Tibial artery (tissue), 4 donors: ENCODE results near the gene NUCB1.
"Not testable (repeated sequence)": the region's sequence is repeated elsewhere in the genome, so short reads cannot be mapped to it uniquely, and the experiment has no call there.

Experiments used
- DNase-seq, 2 donors: peaks; one replicate each; pipeline ENCODE4 v3.0.0-alpha.2; 2019
- H3K27ac ChIP-seq, 2 donors: fragments of 200-600 bp; sonication (generic) in 1 of 2; 1 replicate in 1 of 2; 2 replicates in 1 of 2; pipeline ENCODE4 v1.5.1; 2018 to 2019; ENCODE audit warnings: mild to moderate bottlenecking in 1 of 2
- H3K27me3 ChIP-seq, 2 donors: fragments of 200-600 bp; sonication (generic) in 1 of 2; one replicate each; pipeline versions ENCODE4 v1.5.1 to v1.6.0; 2016 to 2019
- H3K36me3 ChIP-seq, 3 donors: fragments of 200-600 bp; sonication (generic) in 2 of 3; one replicate each; pipeline ENCODE4 v1.5.1; 2016 to 2019; ENCODE audit warnings: mild to moderate bottlenecking in 2 of 3
- H3K4me1 ChIP-seq, 4 donors: fragments of 200-600 bp; sonication (generic) in 2 of 4; 1 replicate in 3 of 4; 2 replicates in 1 of 4; pipeline ENCODE4 v1.5.1; 2016 to 2019
- H3K4me3 ChIP-seq, 2 donors: fragments of 200-600 bp; sonication (generic) in 1 of 2; 1 replicate in 1 of 2; 2 replicates in 1 of 2; pipeline ENCODE4 v1.5.1; 2018 to 2019; ENCODE audit warnings: mild to moderate bottlenecking in 2 of 2
- H3K9me3 ChIP-seq, 3 donors: fragments of 200-600 bp; sonication (generic) in 1 of 3; one replicate each; pipeline ENCODE4 v1.5.1; 2016 to 2019
- intact Hi-C: fragments of 100-400 bp; cut with DNase I; formaldehyde crosslinking; loops from one replicate; pipeline ENCODE4 v1.15.0; 2023; ENCODE audit warnings: low total_unique reads
- TF ChIP-seq, protein P1 (sequence below), 2 experiments: fragments of 200-600 bp in 1 of 2; fragments of 450-650 bp in 1 of 2; IDR thresholded peaks; one replicate each; pipeline ENCODE4 v1.5.1; 2017 to 2019; ENCODE audit warnings: antibody characterized with exemption in 2 of 2, mild to moderate bottlenecking in 1 of 2, moderate library complexity in 1 of 2

NUCB1 gene

DNA sequence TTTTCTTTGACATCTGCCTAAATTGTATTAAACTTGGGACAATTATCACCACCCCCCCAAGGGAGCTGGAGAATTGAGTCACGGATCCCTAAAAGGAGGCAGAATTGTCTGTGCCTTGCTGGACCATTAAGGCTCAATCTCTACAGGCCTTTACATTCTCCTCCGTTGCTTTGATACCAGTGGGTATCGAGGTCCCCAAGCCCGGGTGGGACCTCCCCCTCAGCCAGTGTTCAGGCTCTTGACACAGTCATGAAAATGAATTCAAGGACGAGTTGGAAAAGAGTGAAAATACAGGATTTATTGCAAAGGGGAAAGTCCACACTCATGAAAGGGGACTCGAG lies 22.3 kb upstream of the NUCB1 start:
- no peaks in the 10 kb centered on the region for H3K9me3 ChIP-seq
- TF ChIP-seq, protein P1, sequence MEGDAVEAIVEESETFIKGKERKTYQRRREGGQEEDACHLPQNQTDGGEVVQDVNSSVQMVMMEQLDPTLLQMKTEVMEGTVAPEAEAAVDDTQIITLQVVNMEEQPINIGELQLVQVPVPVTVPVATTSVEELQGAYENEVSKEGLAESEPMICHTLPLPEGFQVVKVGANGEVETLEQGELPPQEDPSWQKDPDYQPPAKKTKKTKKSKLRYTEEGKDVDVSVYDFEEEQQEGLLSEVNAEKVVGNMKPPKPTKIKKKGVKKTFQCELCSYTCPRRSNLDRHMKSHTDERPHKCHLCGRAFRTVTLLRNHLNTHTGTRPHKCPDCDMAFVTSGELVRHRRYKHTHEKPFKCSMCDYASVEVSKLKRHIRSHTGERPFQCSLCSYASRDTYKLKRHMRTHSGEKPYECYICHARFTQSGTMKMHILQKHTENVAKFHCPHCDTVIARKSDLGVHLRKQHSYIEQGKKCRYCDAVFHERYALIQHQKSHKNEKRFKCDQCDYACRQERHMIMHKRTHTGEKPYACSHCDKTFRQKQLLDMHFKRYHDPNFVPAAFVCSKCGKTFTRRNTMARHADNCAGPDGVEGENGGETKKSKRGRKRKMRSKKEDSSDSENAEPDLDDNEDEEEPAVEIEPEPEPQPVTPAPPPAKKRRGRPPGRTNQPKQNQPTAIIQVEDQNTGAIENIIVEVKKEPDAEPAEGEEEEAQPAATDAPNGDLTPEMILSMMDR (IDR thresholded peaks at IDR 0.05) = no peak
- H3K27ac ChIP-seq = peak overlapping the region; percentile 99 to 100
- intact Hi-C loops = loop anchor here (10.0 kb wide), 1 partner anchor 87 kb away; the partner anchor contains the start of gene FTL
- no peak overlapping the region for H3K4me3 ChIP-seq
- H3K4me1 ChIP-seq = peaks cover 0 to 54% (median 36%) of the 10 kb centered on the region in 4 donors
- no peaks in the 10 kb centered on the region for H3K27me3 ChIP-seq
- DNase-seq = no peak
- H3K36me3 ChIP-seq = peaks cover 42 to 61% (median 46%) of the 10 kb centered on the region in 3 donors

DNA sequence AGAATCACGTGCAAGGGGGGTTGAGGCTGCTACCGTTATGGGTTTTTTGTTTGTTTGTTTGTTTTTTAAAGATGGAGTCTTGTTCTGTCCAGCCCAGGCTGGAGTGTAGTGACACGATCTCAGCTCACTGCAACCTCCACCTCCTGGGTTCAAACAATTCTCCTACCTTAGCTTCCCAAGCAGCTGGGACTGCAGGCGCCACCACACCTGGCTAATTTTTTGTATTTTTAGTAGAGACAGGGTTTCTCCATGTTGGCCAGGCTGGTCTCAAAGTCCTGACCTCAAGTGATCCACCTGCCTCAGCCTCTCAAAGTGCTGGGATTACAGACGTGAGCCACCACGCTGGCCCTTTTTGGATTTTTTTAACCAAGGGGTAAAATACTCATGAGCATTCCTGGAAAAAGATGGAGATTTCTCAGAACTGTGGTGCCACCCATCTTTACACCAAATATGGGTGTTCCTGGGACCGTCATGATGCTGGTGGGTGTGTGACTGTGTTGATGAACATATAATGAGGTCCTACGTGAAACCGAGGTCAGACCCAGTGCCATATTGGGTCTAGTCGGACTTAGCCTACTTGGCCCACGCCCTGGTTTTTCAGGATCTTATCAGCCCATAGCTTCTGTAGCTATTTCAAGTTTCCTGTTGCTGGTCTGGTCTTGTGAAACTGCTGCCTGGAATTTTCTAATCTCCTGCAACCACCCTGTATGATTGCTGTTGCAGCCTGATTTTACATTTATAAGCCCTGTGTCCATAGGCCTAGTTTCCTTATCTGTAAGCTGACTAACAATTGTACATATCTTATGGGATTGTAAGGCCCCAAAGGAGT lies 21.7 kb upstream of the NUCB1 start:
- Histone ChIP-seq H3K4me1 (peaks cover 0 to 54% (median 36%) of the 10 kb centered on the region in 4 donors), H3K4me3 (no peak overlapping the region), H3K27ac (peak overlapping the region; percentile 99 to 100), H3K27me3 (no peaks in the 10 kb centered on the region), H3K9me3 (no peaks in the 10 kb centered on the region), H3K36me3 (peaks cover 40 to 59% (median 43%) of the 10 kb centered on the region in 3 donors)
- intact Hi-C loops = loop anchor here (10.0 kb wide), 1 partner anchor 86 kb away; the partner anchor contains the start of gene FTL
- peak; percentile 59 to 81 for DNase-seq
- TF ChIP-seq, protein P1 (IDR thresholded peaks at IDR 0.05) = no peak

DNA sequence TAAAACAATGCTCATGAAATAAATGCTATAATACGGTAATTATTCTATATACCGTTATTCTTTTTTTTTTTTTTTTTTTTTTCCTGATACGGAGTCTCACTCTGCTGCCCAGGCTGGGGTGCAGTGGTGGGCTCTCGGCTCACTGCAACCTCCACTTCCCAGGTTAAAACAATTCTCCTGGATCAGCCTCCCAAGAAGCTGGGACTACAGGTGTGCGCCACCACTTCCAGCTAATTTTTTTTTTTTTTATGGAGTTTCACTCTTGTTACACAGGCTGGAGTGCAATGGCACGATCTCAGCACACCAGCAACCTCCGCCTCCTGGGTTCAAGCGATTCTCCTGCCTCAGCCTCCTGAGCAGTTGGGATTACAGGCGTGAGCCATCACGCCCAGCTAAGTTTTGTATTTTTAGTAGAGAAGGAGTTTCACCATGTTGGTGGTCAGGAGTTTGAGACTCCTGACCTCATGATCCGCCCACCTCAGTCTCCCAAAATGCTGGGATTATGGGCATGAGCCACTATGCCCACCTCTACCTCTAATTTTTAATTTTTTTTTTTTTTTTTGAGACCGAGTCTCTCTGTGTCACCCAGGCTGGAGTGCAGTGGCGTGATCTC lies 21.0 kb upstream of the NUCB1 start:
- Histone ChIP-seq H3K9me3 (no peaks in the 10 kb centered on the region), H3K27me3 (no peaks in the 10 kb centered on the region), H3K27ac (peak overlapping the region; percentile 99 to 100), H3K4me1 (peaks cover 0 to 49% (median 33%) of the 10 kb centered on the region in 4 donors), H3K36me3 (peaks cover 32 to 52% (median 36%) of the 10 kb centered on the region in 3 donors), H3K4me3 (no peak overlapping the region)
- intact Hi-C loops = loop anchor here (10.0 kb wide), 1 partner anchor 86 kb away; the partner anchor contains the start of gene FTL
- TF ChIP-seq, protein P1 (IDR thresholded peaks at IDR 0.05) = no peak
- DNase-seq = no peak

DNA sequence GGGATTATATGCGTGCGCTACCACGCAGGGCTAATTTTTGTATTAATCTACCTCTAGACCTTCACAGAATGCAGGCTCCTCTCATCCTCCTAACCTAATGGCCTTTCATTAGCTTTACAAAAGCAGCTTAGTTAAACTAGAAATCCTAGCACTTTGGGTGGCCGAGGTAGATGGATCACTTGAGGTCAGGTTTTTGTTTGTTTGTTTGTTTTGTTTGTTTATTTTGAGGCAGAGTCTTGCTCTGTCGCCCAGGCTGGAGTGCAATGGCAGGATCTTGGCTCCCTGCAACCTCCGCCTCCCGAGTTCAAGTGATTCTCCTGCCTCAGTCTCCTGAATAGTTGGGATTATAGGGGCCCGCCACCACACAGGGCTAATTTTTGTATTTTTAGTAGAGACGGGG lies 20.4 kb upstream of the NUCB1 start:
- not testable (repeated sequence) for H3K4me3 ChIP-seq, DNase-seq, H3K27me3 ChIP-seq, H3K9me3 ChIP-seq
- peaks cover 0 to 46% (median 31%) of the 10 kb centered on the region in 4 donors for H3K4me1 ChIP-seq
- peak overlapping the region; percentile 33 to 99 for H3K27ac ChIP-seq
- H3K36me3 ChIP-seq = peaks cover 27 to 46% (median 30%) of the 10 kb centered on the region in 3 donors
- intact Hi-C loops = loop anchor here (10.0 kb wide), 1 partner anchor 85 kb away; the partner anchor contains the start of gene FTL

DNA sequence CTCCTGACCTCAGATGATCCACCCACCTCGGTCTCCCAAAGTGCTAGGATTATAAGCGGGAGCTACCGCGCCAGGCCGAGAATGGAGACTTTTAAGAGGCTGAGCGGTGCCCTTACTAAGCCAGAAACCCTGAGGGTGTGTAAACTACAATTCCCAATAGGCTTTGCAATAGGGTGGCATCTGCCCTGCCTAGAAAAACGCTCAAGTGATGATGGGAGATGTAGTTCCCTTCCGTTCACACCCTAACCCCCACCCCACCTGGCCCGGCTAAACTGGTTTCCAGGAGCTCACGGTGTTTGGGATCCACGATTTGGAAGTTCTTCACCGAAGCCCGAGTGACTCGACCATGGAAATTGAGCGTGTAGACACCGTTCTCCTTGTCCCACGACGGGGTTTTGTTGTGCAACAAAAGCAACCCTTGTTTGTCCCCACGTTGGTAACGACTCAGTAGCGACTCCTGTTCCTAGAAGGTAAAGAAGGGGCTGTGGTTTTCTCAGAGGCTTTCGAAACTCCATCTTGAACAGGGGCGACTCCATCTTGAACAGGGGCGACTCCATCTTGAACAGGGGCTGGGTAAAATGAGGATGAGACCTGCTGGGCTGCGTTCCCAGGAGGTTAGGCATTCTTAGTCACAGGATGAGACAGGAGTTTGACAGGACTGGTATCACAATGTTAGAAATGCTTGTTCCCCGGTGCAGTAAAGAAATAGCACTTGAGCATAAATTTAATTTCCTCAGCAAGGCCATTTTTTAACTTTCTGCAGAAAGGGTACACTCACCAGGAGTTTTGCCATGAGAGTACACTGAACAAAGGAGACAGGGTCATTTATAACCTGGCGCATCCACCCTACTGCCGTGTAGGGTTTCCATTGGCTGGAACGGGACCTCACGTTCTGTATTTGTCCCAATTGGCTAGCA lies 18.1 kb upstream of the NUCB1 start:
- Histone ChIP-seq H3K27me3 (no peaks in the 10 kb centered on the region), H3K36me3 (peaks cover 10 to 28% (median 11%) of the 10 kb centered on the region in 3 donors), H3K9me3 (no peaks in the 10 kb centered on the region), H3K4me3 (no peak overlapping the region), H3K27ac (peak overlapping the region in 1 of 2 donors; percentile 37), H3K4me1 (peaks cover 0 to 29% (median 16%) of the 10 kb centered on the region in 4 donors)
- no peak for DNase-seq
- TF ChIP-seq, protein P1 (IDR thresholded peaks at IDR 0.05) = no peak
- intact Hi-C loops = no loop called here
